Kidney (tissue), 14 donors: ENCODE measurements around the gene AK2. TPM values are rescaled to one million over a fixed set of nuclear protein-coding genes. Genes with fewer than 3 reads are reported as not detected.

Experiments used
- DNase-seq, 5 donors: peaks; one replicate each; pipeline ENCODE4 v3.0.0-alpha.2; 2013 to 2020
- FAIRE-seq: peaks from 2 replicates; lab custom pipeline; 2012; peaks lifted over from hg19 to GRCh38; lab: Jason Lieb, UNC
- H3K27ac ChIP-seq, 2 donors: one replicate each; pipeline ENCODE4 v1.7.0; 2013; ENCODE audit warnings: low read depth in 2 of 2, low read length in 2 of 2, inconsistent platforms in 1 of 2
- H3K27me3 ChIP-seq: one replicate; pipeline ENCODE4 v1.7.1; 2013; ENCODE audit warnings: low read length, inconsistent platforms; ENCODE audit not compliant: control insufficient read depth, insufficient read depth
- H3K36me3 ChIP-seq, 3 donors: one replicate each; pipeline versions ENCODE4 v1.7.0 to v1.7.1; 2013; ENCODE audit warnings: low read length in 3 of 3, control low read depth in 1 of 3, inconsistent platforms in 1 of 3; ENCODE audit not compliant: insufficient read depth in 3 of 3, control insufficient read depth in 2 of 3
- H3K4me1 ChIP-seq, 3 donors: one replicate each; pipeline versions ENCODE4 v1.7.0 to v1.7.1; 2013; ENCODE audit warnings: low read length in 3 of 3, inconsistent platforms in 1 of 3, low read depth in 1 of 3; ENCODE audit not compliant: control insufficient read depth in 2 of 3, insufficient read depth in 2 of 3
- H3K4me3 ChIP-seq, 3 donors: one replicate each; pipeline versions ENCODE4 v1.7.0 to v1.8.1; 2013; ENCODE audit warnings: low read length in 3 of 3, control low read depth in 1 of 3, inconsistent platforms in 1 of 3
- H3K9ac ChIP-seq, 3 donors: one replicate each; pipeline versions ENCODE4 v1.7.0 to v1.7.1; 2013; ENCODE audit warnings: low read length in 3 of 3, control low read depth in 1 of 3, inconsistent platforms in 1 of 3
- H3K9me3 ChIP-seq, 3 donors: one replicate each; pipeline versions ENCODE4 v1.7.0 to v1.7.1; 2013; ENCODE audit warnings: low read length in 3 of 3, control low read depth in 1 of 3, inconsistent platforms in 1 of 3; ENCODE audit not compliant: control insufficient read depth in 2 of 3, insufficient read depth in 1 of 3
- CTCF ChIP-seq: IDR thresholded peaks from 3 replicates; pipeline ENCODE4 v1.5.1; 2012; ENCODE audit warnings: mild to moderate bottlenecking, moderate library complexity, borderline replicate concordance; ENCODE audit not compliant: insufficient read depth; ENCODE audit errors: extremely low read depth
- intact Hi-C: fragments of 100-400 bp; cut with DNase I; formaldehyde crosslinking; loops from one replicate; pipeline ENCODE4 v1.11.1; 2022
- polyA plus RNA-seq: library from polyadenylated mRNA; stranded (reverse); fragments of 350-450 nt; fragmentation: Illumina TruSeq; extraction: RNeasy Lipid Tissue Mini Kit (QIAGEN cat#74804); gene quantifications from one replicate; pipeline ENCODE4 v1.2.3, GENCODE V29; 2014; ENCODE audit warnings: low read depth, low replicate concordance; ENCODE audit not compliant: insufficient read depth
- total RNA-seq: library from RNA; stranded (reverse); fragmentation: NEBNext Ultra II Directional; extraction: Animal tissue kit (Norgen Biotek cat#: 25700); gene quantifications from one replicate; pipeline ENCODE4 v1.2.1, GENCODE V29; 2021
- donor health status: control.
- donor health status: control.
- donor health status: control.
- donor health status: control.
- donor health status: control.
- donor health status: DM: yes; HTN: yes; CAD: no.
- donor health status: Normal renal cell carcinoma (clear cell type).

The AK2 gene
- total and polyA plus RNA-seq, 2 donors from 2014 or later: 172 to 334 TPM

GRCh38 chr1:32972814-32973428 lies 63.8 kb downstream of the AK2 start:
- Histone ChIP-seq H3K27me3 (peaks cover 3% of the 10 kb centered on the region), H3K9ac (peak overlapping the region; percentile 30 to 82 (median 60)), H3K9me3 (no peaks in the 10 kb centered on the region), H3K27ac (peak overlapping the region in 1 of 2 donors; percentile 13), H3K4me1 (peaks cover 0 to 5% (median 4%) of the 10 kb centered on the region in 3 donors), H3K4me3 (peak overlapping the region; percentile 58 to 73 (median 70)), H3K36me3 (no peaks in the 10 kb centered on the region)
- intact Hi-C loops: no loop called here
- no peak for FAIRE-seq
- peak; percentile 86 to 94 (median 91) for DNase-seq
- TF ChIP-seq CTCF: no peak

- Histone ChIP-seq H3K4me1 (peaks cover 0 to 5% (median 4%) of the 10 kb centered on the region in 3 donors), H3K4me3 (no peak overlapping the region), H3K27ac (no peak overlapping the region), H3K36me3 (no peaks in the 10 kb centered on the region), H3K27me3 (peaks cover 3% of the 10 kb centered on the region), H3K9me3 (no peaks in the 10 kb centered on the region), H3K9ac (no peak overlapping the region)
- intact Hi-C loops: no loop called here
- DNase-seq: no peak
- no peak for FAIRE-seq
- TF ChIP-seq CTCF: no peak
Measured at GRCh38 chr1:32971576-32971975, 65.1 kb downstream of the AK2 start.

DNA sequence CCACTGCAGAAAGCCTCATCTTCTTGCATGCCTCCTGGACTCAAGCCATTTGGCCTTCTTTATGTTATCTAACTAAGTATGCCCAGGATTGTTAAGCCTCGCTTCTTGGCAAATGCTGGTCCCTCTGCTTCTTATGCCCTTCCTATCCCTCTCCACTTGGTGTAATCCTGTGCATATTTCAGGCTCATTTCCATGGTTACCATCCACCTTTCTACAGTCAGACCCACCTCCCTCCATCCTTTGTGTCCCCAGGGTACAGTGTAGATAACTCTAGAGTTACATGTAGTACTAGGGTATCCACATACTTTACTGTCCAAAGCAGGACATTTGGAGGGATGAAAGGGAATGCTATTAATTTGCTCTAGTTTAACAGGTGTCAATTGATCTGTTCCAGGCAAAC lies 65.5 kb downstream of the AK2 start:
- peaks cover 0 to 5% (median 4%) of the 10 kb centered on the region in 3 donors for H3K4me1 ChIP-seq
- H3K27me3 ChIP-seq: peaks cover 3% of the 10 kb centered on the region
- no peak for TF ChIP-seq CTCF
- no peak for DNase-seq
- no peak overlapping the region for H3K9ac ChIP-seq
- no peak overlapping the region for H3K27ac ChIP-seq
- no peak overlapping the region for H3K4me3 ChIP-seq
- FAIRE-seq: no peak
- intact Hi-C loops: no loop called here
- H3K9me3 ChIP-seq: no peaks in the 10 kb centered on the region
- H3K36me3 ChIP-seq: no peaks in the 10 kb centered on the region
